Activated CD4-positive, alpha-beta T cell treated with anti-CD3 and anti-CD28 coated beads for 1 hour (primary cell): Measurements from ENCODE around the gene S100A10.

Source experiments
- DNase-seq: peaks from one replicate; pipeline ENCODE4 v3.0.0-alpha.2; 2020

The S100A10 gene

GRCh38 chr1:151960780-151961513 is 32.7 kb downstream of the S100A10 start:
- no peak for DNase-seq

- no peak for DNase-seq
Observed at GRCh38 chr1:151958959-151959358, 34.7 kb downstream of the S100A10 start.

- no peak for DNase-seq
Observed at GRCh38 chr1:151956957-151957497, 36.6 kb downstream of the S100A10 start.

- no peak for DNase-seq
Observed at GRCh38 chr1:151953409-151954094, 40.1 kb downstream of the S100A10 start.

- DNase-seq, result no peak
Observed at GRCh38 chr1:151952811-151953210, 40.8 kb downstream of the S100A10 start.

- DNase-seq, result no peak
Observed at GRCh38 chr1:151949371-151950193, 44.1 kb downstream of the S100A10 start.

GRCh38 chr1:151948506-151948905 is 45.2 kb downstream of the S100A10 start:
- no peak for DNase-seq

- no peak for DNase-seq
Observed at GRCh38 chr1:151947140-151947539, 46.5 kb downstream of the S100A10 start.

GRCh38 chr1:151945725-151946722 is 47.6 kb downstream of the S100A10 start:
- DNase-seq, result peak; percentile 69

GRCh38 chr1:151944857-151945575 is 48.6 kb downstream of the S100A10 start:
- no peak for DNase-seq

- no peak for DNase-seq
Observed at GRCh38 chr1:151944126-151944856, 49.4 kb downstream of the S100A10 start.

- no peak for DNase-seq
Observed at GRCh38 chr1:151943591-151943990, 50.1 kb downstream of the S100A10 start.

- DNase-seq, result no peak
Observed at GRCh38 chr1:151942882-151943281, 50.8 kb downstream of the S100A10 start.

- DNase-seq, result no peak
Observed at GRCh38 chr1:151940541-151940940, 53.1 kb downstream of the S100A10 start.

GRCh38 chr1:151939779-151940178 is 53.9 kb downstream of the S100A10 start:
- no peak for DNase-seq

GRCh38 chr1:151939141-151939540 is 54.5 kb downstream of the S100A10 start:
- DNase-seq, result no peak

- no peak for DNase-seq
Observed at GRCh38 chr1:151936653-151937052, 57.0 kb downstream of the S100A10 start.

GRCh38 chr1:151935894-151936602 is 57.6 kb downstream of the S100A10 start:
- no peak for DNase-seq

GRCh38 chr1:151935154-151935553 is 58.5 kb downstream of the S100A10 start:
- DNase-seq, result no peak

- DNase-seq, result peak; percentile 16
Observed at GRCh38 chr1:151934048-151934493, 59.6 kb downstream of the S100A10 start.
